ENCODE data around the gene FUOM. TPM values are rescaled to one million over a fixed set of nuclear protein-coding genes. Genes with fewer than 3 reads are reported as not detected.

The FUOM gene
- total and polyA plus RNA-seq, 2 experiments from 2014 or later: 30.8 to 33.9 TPM

- no peaks in the 10 kb centered on the region for H3K9me3 Mint-ChIP-seq
- H3K36me3 ChIP-seq (ENCODE audit: insufficient read depth): no peaks in the 10 kb centered on the region
- H3K4me1 Mint-ChIP-seq: peaks cover 2% of the 10 kb centered on the region; the same call in 2 of the 3 replicates
- H3F3A ChIP-seq (replicated peaks; ENCODE audit: low read depth): 0 out of 2 replicates have a peak, but pooled peaks cover 3% of the 10 kb centered on the region
- ATAC-seq (no peak), DNase-seq (ENCODE audit: low spot score) (no peak)
- H2AFZ ChIP-seq: no peak overlapping the region
- no peaks in the 10 kb centered on the region for H3K36me3 Mint-ChIP-seq (ENCODE audit: low read depth)
- no peaks in the 10 kb centered on the region for H3K27me3 ChIP-seq (ENCODE audit: insufficient read depth)
- no peaks in the 10 kb centered on the region; the same call in 1 of the 2 replicates for H3K4me1 ChIP-seq (ENCODE audit: insufficient read depth)
- no peaks in the 10 kb centered on the region for H3K79me2 ChIP-seq (replicated peaks; ENCODE audit: insufficient read depth)
- H4K20me1 ChIP-seq (replicated peaks; ENCODE audit: insufficient read depth): no peaks in the 10 kb centered on the region
- H3K27me3 Mint-ChIP-seq (ENCODE audit: insufficient read depth, low read depth, poor library complexity): peaks cover 22% of the 10 kb centered on the region
- H3K9me2 ChIP-seq (ENCODE audit: insufficient read depth): no peaks in the 10 kb centered on the region
- H3K27ac ChIP-seq (ENCODE audit: low read depth): no peak overlapping the region
- H3K4me3 Mint-ChIP-seq: no peak overlapping the region
- no peak for TF ChIP-seq STAT1 (IDR thresholded peaks at IDR 0.05; ENCODE audit: unreplicated experiment)
- no peak for TF ChIP-seq ZNF331 (CRISPR knock-in tag; IDR thresholded peaks at IDR 0.05; ENCODE audit: low read depth)
- TF ChIP-seq ZNF114 (CRISPR knock-in tag; IDR thresholded peaks at IDR 0.05): no peak
- no peak for TF ChIP-seq POLR2AphosphoS5 (IDR thresholded peaks at IDR 0.05; ENCODE audit: low read depth)
- TF ChIP-seq, protein P1, sequence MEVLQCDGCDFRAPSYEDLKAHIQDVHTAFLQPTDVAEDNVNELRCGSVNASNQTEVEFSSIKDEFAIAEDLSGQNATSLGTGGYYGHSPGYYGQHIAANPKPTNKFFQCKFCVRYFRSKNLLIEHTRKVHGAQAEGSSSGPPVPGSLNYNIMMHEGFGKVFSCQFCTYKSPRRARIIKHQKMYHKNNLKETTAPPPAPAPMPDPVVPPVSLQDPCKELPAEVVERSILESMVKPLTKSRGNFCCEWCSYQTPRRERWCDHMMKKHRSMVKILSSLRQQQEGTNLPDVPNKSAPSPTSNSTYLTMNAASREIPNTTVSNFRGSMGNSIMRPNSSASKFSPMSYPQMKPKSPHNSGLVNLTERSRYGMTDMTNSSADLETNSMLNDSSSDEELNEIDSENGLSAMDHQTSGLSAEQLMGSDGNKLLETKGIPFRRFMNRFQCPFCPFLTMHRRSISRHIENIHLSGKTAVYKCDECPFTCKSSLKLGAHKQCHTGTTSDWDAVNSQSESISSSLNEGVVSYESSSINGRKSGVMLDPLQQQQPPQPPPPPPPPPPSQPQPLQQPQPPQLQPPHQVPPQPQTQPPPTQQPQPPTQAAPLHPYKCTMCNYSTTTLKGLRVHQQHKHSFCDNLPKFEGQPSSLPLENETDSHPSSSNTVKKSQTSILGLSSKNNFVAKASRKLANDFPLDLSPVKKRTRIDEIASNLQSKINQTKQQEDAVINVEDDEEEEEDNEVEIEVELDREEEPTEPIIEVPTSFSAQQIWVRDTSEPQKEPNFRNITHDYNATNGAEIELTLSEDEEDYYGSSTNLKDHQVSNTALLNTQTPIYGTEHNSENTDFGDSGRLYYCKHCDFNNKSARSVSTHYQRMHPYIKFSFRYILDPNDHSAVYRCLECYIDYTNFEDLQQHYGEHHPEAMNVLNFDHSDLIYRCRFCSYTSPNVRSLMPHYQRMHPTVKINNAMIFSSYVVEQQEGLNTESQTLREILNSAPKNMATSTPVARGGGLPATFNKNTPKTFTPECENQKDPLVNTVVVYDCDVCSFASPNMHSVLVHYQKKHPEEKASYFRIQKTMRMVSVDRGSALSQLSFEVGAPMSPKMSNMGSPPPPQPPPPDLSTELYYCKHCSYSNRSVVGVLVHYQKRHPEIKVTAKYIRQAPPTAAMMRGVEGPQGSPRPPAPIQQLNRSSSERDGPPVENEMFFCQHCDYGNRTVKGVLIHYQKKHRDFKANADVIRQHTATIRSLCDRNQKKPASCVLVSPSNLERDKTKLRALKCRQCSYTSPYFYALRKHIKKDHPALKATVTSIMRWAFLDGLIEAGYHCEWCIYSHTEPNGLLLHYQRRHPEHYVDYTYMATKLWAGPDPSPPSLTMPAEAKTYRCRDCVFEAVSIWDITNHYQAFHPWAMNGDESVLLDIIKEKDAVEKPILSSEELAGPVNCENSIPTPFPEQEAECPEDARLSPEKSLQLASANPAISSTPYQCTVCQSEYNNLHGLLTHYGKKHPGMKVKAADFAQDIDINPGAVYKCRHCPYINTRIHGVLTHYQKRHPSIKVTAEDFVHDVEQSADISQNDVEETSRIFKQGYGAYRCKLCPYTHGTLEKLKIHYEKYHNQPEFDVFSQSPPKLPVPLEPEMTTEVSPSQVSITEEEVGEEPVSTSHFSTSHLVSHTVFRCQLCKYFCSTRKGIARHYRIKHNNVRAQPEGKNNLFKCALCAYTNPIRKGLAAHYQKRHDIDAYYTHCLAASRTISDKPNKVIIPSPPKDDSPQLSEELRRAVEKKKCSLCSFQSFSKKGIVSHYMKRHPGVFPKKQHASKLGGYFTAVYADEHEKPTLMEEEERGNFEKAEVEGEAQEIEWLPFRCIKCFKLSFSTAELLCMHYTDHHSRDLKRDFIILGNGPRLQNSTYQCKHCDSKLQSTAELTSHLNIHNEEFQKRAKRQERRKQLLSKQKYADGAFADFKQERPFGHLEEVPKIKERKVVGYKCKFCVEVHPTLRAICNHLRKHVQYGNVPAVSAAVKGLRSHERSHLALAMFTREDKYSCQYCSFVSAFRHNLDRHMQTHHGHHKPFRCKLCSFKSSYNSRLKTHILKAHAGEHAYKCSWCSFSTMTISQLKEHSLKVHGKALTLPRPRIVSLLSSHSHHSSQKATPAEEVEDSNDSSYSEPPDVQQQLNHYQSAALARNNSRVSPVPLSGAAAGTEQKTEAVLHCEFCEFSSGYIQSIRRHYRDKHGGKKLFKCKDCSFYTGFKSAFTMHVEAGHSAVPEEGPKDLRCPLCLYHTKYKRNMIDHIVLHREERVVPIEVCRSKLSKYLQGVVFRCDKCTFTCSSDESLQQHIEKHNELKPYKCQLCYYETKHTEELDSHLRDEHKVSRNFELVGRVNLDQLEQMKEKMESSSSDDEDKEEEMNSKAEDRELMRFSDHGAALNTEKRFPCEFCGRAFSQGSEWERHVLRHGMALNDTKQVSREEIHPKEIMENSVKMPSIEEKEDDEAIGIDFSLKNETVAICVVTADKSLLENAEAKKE (CRISPR knock-in tag; IDR thresholded peaks at IDR 0.05): no peak
- TF ChIP-seq, protein P2, sequence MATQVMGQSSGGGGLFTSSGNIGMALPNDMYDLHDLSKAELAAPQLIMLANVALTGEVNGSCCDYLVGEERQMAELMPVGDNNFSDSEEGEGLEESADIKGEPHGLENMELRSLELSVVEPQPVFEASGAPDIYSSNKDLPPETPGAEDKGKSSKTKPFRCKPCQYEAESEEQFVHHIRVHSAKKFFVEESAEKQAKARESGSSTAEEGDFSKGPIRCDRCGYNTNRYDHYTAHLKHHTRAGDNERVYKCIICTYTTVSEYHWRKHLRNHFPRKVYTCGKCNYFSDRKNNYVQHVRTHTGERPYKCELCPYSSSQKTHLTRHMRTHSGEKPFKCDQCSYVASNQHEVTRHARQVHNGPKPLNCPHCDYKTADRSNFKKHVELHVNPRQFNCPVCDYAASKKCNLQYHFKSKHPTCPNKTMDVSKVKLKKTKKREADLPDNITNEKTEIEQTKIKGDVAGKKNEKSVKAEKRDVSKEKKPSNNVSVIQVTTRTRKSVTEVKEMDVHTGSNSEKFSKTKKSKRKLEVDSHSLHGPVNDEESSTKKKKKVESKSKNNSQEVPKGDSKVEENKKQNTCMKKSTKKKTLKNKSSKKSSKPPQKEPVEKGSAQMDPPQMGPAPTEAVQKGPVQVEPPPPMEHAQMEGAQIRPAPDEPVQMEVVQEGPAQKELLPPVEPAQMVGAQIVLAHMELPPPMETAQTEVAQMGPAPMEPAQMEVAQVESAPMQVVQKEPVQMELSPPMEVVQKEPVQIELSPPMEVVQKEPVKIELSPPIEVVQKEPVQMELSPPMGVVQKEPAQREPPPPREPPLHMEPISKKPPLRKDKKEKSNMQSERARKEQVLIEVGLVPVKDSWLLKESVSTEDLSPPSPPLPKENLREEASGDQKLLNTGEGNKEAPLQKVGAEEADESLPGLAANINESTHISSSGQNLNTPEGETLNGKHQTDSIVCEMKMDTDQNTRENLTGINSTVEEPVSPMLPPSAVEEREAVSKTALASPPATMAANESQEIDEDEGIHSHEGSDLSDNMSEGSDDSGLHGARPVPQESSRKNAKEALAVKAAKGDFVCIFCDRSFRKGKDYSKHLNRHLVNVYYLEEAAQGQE (IDR thresholded peaks at IDR 0.05; ENCODE audit: unreplicated experiment): no peak
- no peak for TF ChIP-seq EZH2 (IDR thresholded peaks at IDR 0.05; ENCODE audit: low read depth, unreplicated experiment)
- TF ChIP-seq CREB1 (CRISPR knock-in tag; IDR thresholded peaks at IDR 0.05; ENCODE audit: low read depth): no peak
- TF ChIP-seq EZH2phosphoT487 (IDR thresholded peaks at IDR 0.05; ENCODE audit: unreplicated experiment): no peak
- no peak for TF ChIP-seq CTCF (conservative IDR thresholded peaks at IDR 0.05; ENCODE audit: low read depth in 2 of 2)
- H3K4me2 ChIP-seq: no peak overlapping the region
- H3K4me3 ChIP-seq: no peak overlapping the region
- H3K27ac Mint-ChIP-seq: no peak overlapping the region
Measured at GRCh38 chr10:133349577-133350011, 8.2 kb downstream of the FUOM start.

All from GM23338 (cell line).